ENCODE measurements around the gene L3MBTL3. TPM values are rescaled to one million over a fixed set of nuclear protein-coding genes. Genes with fewer than 3 reads are reported as not detected.
"Not testable (repeated sequence)": the region's sequence is repeated elsewhere in the genome, so short reads cannot be mapped to it uniquely, and the experiment has no call there.

L3MBTL3 gene
- total and polyA plus RNA-seq, 2 experiments from 2014 or later: 4.2 to 4.9 TPM

GRCh38 chr6:130113201-130113710 lies 94.9 kb downstream of the L3MBTL3 start:
- Histone ChIP-seq H3K4me1 (ENCODE audit: low read depth) (no peaks in the 10 kb centered on the region), H3K4me3 (no peak overlapping the region), H3K36me3 (no peaks in the 10 kb centered on the region), H3K27me3 (no peaks in the 10 kb centered on the region), H3K9me3 (ENCODE audit: low read depth) (no peaks in the 10 kb centered on the region), H3K27ac (no peak overlapping the region)
- TF ChIP-seq, protein P1, sequence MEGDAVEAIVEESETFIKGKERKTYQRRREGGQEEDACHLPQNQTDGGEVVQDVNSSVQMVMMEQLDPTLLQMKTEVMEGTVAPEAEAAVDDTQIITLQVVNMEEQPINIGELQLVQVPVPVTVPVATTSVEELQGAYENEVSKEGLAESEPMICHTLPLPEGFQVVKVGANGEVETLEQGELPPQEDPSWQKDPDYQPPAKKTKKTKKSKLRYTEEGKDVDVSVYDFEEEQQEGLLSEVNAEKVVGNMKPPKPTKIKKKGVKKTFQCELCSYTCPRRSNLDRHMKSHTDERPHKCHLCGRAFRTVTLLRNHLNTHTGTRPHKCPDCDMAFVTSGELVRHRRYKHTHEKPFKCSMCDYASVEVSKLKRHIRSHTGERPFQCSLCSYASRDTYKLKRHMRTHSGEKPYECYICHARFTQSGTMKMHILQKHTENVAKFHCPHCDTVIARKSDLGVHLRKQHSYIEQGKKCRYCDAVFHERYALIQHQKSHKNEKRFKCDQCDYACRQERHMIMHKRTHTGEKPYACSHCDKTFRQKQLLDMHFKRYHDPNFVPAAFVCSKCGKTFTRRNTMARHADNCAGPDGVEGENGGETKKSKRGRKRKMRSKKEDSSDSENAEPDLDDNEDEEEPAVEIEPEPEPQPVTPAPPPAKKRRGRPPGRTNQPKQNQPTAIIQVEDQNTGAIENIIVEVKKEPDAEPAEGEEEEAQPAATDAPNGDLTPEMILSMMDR (IDR thresholded peaks at IDR 0.05; ENCODE audit: low read depth, low read length): no peak
- DNase-seq (ENCODE audit: low read depth in 1 of 2, low spot score in 1 of 2): no peak

GRCh38 chr6:130115036-130115435 lies 96.7 kb downstream of the L3MBTL3 start:
- no peak for DNase-seq (ENCODE audit: low read depth in 1 of 2, low spot score in 1 of 2)
- TF ChIP-seq, protein P1 (IDR thresholded peaks at IDR 0.05; ENCODE audit: low read depth, low read length): no peak
- no peaks in the 10 kb centered on the region for H3K27me3 ChIP-seq

DNA sequence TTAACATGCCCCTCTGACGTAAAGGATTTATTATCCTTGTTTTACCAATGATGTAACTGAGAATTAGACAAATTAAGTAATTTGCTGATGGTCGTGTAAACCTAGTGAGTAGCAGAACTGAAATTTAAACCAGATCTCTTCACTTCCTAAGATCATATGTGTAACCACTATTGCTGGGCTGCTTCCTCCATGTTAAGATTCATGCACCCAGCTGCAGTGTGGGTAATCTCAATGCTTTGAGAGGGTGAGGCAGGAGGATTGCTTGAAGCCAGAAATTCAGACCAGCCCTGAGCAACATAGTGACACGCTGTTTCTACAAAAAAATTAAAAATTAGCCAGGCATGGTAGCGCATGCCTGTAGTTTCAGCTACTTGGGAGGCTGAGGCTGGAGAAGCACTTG lies 97.9 kb downstream of the L3MBTL3 start:
- no peaks in the 10 kb centered on the region for H3K27me3 ChIP-seq
- no peak for DNase-seq (ENCODE audit: low read depth in 1 of 2, low spot score in 1 of 2)
- no peaks in the 10 kb centered on the region for H3K4me1 ChIP-seq (ENCODE audit: low read depth)
- H3K9me3 ChIP-seq (ENCODE audit: low read depth): no peaks in the 10 kb centered on the region
- H3K27ac ChIP-seq: no peak overlapping the region
- no peaks in the 10 kb centered on the region for H3K36me3 ChIP-seq
- no peak overlapping the region for H3K4me3 ChIP-seq
- TF ChIP-seq, protein P1 (IDR thresholded peaks at IDR 0.05; ENCODE audit: low read depth, low read length): no peak

More at GRCh38 chr6:130115036-130115435, 96.7 kb downstream of the L3MBTL3 start:
- Histone ChIP-seq H3K9me3 (ENCODE audit: low read depth) (no peaks in the 10 kb centered on the region), H3K36me3 (no peaks in the 10 kb centered on the region), H3K4me1 (ENCODE audit: low read depth) (no peaks in the 10 kb centered on the region), H3K4me3 (no peak overlapping the region), H3K27ac (no peak overlapping the region)

DNA sequence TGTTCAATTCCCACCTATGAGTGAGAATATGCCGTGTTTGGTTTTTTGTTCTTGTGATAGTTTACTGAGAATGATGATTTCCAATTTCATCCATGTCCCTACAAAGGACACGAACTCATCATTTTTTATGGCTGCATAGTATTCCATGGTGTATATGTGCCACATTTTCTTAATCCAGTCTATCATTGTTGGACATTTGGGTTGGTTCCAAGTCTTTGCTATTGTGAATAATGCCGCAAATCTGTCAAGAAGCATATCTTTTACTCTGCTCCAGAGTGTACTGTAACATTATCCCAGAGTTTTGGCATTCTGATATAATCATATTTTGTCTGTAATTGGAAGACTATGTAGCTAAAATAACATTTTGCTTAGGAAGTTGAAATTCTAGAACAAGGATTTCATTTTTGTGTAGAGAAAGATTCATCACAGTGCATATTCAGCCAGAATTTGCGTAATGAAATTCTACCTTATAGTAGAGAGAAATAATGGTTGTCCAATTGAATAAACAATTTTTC lies 98.9 kb downstream of the L3MBTL3 start:
- H3K9me3 ChIP-seq (ENCODE audit: low read depth); DNase-seq (ENCODE audit: low read depth in 1 of 2, low spot score in 1 of 2); H3K4me1 ChIP-seq (ENCODE audit: low read depth); H3K4me3 ChIP-seq; H3K27me3 ChIP-seq; H3K27ac ChIP-seq; H3K36me3 ChIP-seq: not testable (repeated sequence)

DNA sequence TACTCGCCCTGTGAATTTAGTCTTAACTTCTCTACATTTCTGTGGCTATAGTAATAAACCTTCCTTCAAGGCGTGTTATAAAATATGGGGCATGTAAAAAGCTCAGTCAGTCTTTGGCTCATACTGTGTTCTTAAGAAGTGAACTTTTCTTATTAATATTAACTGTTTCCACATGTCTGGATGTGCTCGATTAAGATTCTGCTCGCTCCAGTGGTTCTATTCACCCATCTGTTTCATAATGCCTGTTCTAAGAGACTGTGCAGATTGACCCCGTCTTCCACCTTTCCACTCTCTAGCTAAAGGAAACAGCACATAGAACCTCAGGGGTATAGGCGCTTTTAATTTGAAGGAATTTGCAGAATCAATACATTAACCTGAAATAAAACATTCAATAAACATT lies 99.9 kb downstream of the L3MBTL3 start:
- no peak for DNase-seq (ENCODE audit: low read depth in 1 of 2, low spot score in 1 of 2)
- no peaks in the 10 kb centered on the region for H3K4me1 ChIP-seq (ENCODE audit: low read depth)

DNA sequence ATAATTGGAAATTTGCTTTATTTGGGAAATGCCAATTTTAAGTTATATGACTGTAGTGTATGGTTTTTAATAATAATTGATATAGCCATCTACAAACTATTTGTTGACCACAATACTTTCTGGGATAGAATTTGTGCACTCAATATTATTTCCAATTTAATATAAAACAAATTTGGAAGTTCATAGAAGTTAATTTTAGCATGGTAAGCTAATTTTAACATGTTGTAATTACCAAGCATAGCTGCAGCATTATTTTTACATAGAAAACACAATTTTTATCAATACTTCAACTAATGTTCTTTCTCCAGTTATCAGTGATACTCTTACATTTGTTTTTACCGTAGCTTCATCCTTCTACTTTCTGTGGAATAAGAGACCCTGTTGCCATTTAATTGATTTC lies 100.8 kb downstream of the L3MBTL3 start:
- Histone ChIP-seq H3K27me3 (no peaks in the 10 kb centered on the region), H3K4me3 (no peak overlapping the region), H3K4me1 (ENCODE audit: low read depth) (no peaks in the 10 kb centered on the region), H3K27ac (no peak overlapping the region), H3K9me3 (ENCODE audit: low read depth) (no peaks in the 10 kb centered on the region), H3K36me3 (no peaks in the 10 kb centered on the region)
- no peak for DNase-seq (ENCODE audit: low read depth in 1 of 2, low spot score in 1 of 2)
- TF ChIP-seq, protein P1 (IDR thresholded peaks at IDR 0.05; ENCODE audit: low read depth, low read length): no peak

More for the DNA sequence above, 99.9 kb downstream of the L3MBTL3 start:
- no peaks in the 10 kb centered on the region for H3K27me3 ChIP-seq
- no peak overlapping the region for H3K27ac ChIP-seq
- no peaks in the 10 kb centered on the region for H3K36me3 ChIP-seq
- no peak overlapping the region for H3K4me3 ChIP-seq
- H3K9me3 ChIP-seq (ENCODE audit: low read depth): no peaks in the 10 kb centered on the region
- TF ChIP-seq, protein P1 (IDR thresholded peaks at IDR 0.05; ENCODE audit: low read depth, low read length): no peak
